ENCODE results near the gene PGM5.

Gene PGM5

GRCh38 chr9:68560071-68560844 lies 203.8 kb downstream of the PGM5 start:
- TF ChIP-seq CTCF (IDR thresholded peaks at IDR 0.05; ENCODE audit: insufficient read depth, low read depth, low read length, missing control alignments), result peak; percentile 18
- H3K4me3 ChIP-seq (ENCODE audit: low read length), result no peak overlapping the region
- DNase-seq (ENCODE audit: low read depth), result no peak

- no peak overlapping the region for H3K4me3 ChIP-seq (ENCODE audit: low read length)
- TF ChIP-seq CTCF (IDR thresholded peaks at IDR 0.05; ENCODE audit: insufficient read depth, low read depth, low read length, missing control alignments), result no peak
- no peak for DNase-seq (ENCODE audit: low read depth)
Observed at GRCh38 chr9:68562461-68562860, 206.1 kb downstream of the PGM5 start.

GRCh38 chr9:68567565-68567964 lies 211.2 kb downstream of the PGM5 start:
- no peak overlapping the region for H3K4me3 ChIP-seq (ENCODE audit: low read length)
- DNase-seq (ENCODE audit: low read depth), result no peak
- no peak for TF ChIP-seq CTCF (IDR thresholded peaks at IDR 0.05; ENCODE audit: insufficient read depth, low read depth, low read length, missing control alignments)

- TF ChIP-seq CTCF (IDR thresholded peaks at IDR 0.05; ENCODE audit: insufficient read depth, low read depth, low read length, missing control alignments), result peak; percentile 22
- DNase-seq (ENCODE audit: low read depth), result no peak
- no peak overlapping the region for H3K4me3 ChIP-seq (ENCODE audit: low read length)
Observed at GRCh38 chr9:68574150-68574549, 217.7 kb downstream of the PGM5 start.

- TF ChIP-seq CTCF (IDR thresholded peaks at IDR 0.05; ENCODE audit: insufficient read depth, low read depth, low read length, missing control alignments), result no peak
- no peak overlapping the region for H3K4me3 ChIP-seq (ENCODE audit: low read length)
- no peak for DNase-seq (ENCODE audit: low read depth)
Observed at GRCh38 chr9:68575817-68576216, 219.4 kb downstream of the PGM5 start.

GRCh38 chr9:68577774-68578591 lies 221.6 kb downstream of the PGM5 start:
- no peak for DNase-seq (ENCODE audit: low read depth)
- TF ChIP-seq CTCF (IDR thresholded peaks at IDR 0.05; ENCODE audit: insufficient read depth, low read depth, low read length, missing control alignments), result no peak
- no peak overlapping the region for H3K4me3 ChIP-seq (ENCODE audit: low read length)
